ENCODE results near the gene CRACDL.

GRCh38 chr2:98804265-98804650 lies 131.8 kb downstream of the CRACDL start:
- TF ChIP-seq CTCF (optimal IDR thresholded peaks at IDR 0.05 in 1 of 3, IDR thresholded peaks at IDR 0.05 in 1 of 3, conservative IDR thresholded peaks at IDR 0.05 in 1 of 3; ENCODE audit: extremely low read depth in 1 of 3, insufficient read depth in 2 of 3, low read length in 3 of 3) (no peak), EZH2 (IDR thresholded peaks at IDR 0.05; ENCODE audit: low read length) (no peak)

Measured in keratinocyte (primary cell).